Measurements from ENCODE around the gene TMOD3.

- TF ChIP-seq CTCF (IDR thresholded peaks at IDR 0.05) (no peak), POLR2A (IDR thresholded peaks at IDR 0.05) (no peak)
Measured at GRCh38 chr15:51856714-51857380, 27.4 kb downstream of the TMOD3 start.
